Myometrial cell (primary cell): ENCODE data around the gene DEGS2. TPM values are rescaled to one million over a fixed set of nuclear protein-coding genes. Genes with fewer than 3 reads are reported as not detected.

ENCODE experiments used
- total RNA-seq: library from RNA; depleted of rRNA; stranded (reverse); fragments of >200 nt; gene quantifications from 2 replicates; pipeline ENCODE4 v1.2.3, GENCODE V29; 2015

DEGS2 gene
- 0.35 TPM in 1 of 2 replicates, not detected in the other for total RNA-seq

GRCh38 chr14:100159094-100159864, at the start of gene DEGS2:
Gene DEGS2 (minus strand): TSS chr14:100159645. CDS start chr14:100159587, 58 bp downstream.

Other genes starting within 250 kb of the DEGS2 start
- gene EVL, start 94.2 kb downstream of the DEGS2 start, total RNA-seq = 10.5 and 15.6 TPM in 2 replicates
- gene YY1, start 79.5 kb upstream of the DEGS2 start, total RNA-seq = 20.8 and 22.5 TPM in 2 replicates
- 12.2 and 12.4 TPM in 2 replicates for gene SLC25A29, start 146.8 kb upstream of the DEGS2 start, total RNA-seq
- gene SLC25A47, start 163.7 kb upstream of the DEGS2 start, total RNA-seq = not detected in 2 replicates
- gene WDR25, start 216.8 kb upstream of the DEGS2 start, total RNA-seq = 21.0 and 23.6 TPM in 2 replicates